DND-41 (cell line): Measurements from ENCODE around the gene C3orf20.

Experiments
- ATAC-seq: fragments of 200-7000 bp; cut with Tn5 transposase; 3 replicates; pipeline ENCODE4 v1.9.1; 2021; ENCODE audit warnings: low read depth; ENCODE audit not compliant: insufficient read depth
- DNase-seq: peaks from one replicate; pipeline ENCODE4 v3.0.0-alpha.2; 2020
- H2AFZ ChIP-seq: 2 replicates; pipeline ENCODE4 v1.6.0; 2012; ENCODE audit warnings: low read depth, low read length
- H3K27ac ChIP-seq: 2 replicates; pipeline ENCODE4 v1.5.1; 2012; ENCODE audit warnings: low read length, inconsistent platforms
- H3K27me3 ChIP-seq: fragments of 200-600 bp; sonication (generic); 2 replicates; pipeline ENCODE4 v1.6.0; 2012; ENCODE audit warnings: low read length, mild to moderate bottlenecking, inconsistent platforms; ENCODE audit not compliant: insufficient read depth, poor library complexity
- H3K36me3 ChIP-seq: 2 replicates; pipeline ENCODE4 v1.5.1; 2012; ENCODE audit warnings: low read length, inconsistent platforms; ENCODE audit not compliant: insufficient read depth
- H3K4me1 ChIP-seq: 2 replicates; pipeline ENCODE4 v1.5.1; 2012; ENCODE audit warnings: mild to moderate bottlenecking, low read length; ENCODE audit not compliant: insufficient read depth
- H3K4me2 ChIP-seq: 2 replicates; pipeline ENCODE4 v1.6.0; 2012; ENCODE audit warnings: mild to moderate bottlenecking, moderate library complexity, low read length, inconsistent platforms; ENCODE audit not compliant: insufficient read depth
- H3K4me3 ChIP-seq, 2 experiments: fragments of 200-600 bp in 1 of 2; shearing (Covaris generic) in 1 of 2; 2 replicates each; pipeline ENCODE4 v1.5.1; 2012 to 2016; ENCODE audit warnings: inconsistent platforms in 2 of 2, low read length in 2 of 2, mild to moderate bottlenecking in 2 of 2, low read depth in 1 of 2, moderate library complexity in 1 of 2
- H3K79me2 ChIP-seq: 2 replicates; pipeline ENCODE4 v1.6.0; 2012; ENCODE audit warnings: low read length, inconsistent platforms; ENCODE audit not compliant: insufficient read depth
- H3K9ac ChIP-seq: 2 replicates; pipeline ENCODE4 v1.6.0; 2012; ENCODE audit warnings: low read depth, mild to moderate bottlenecking, inconsistent platforms, low read length, moderate library complexity
- H3K9me3 ChIP-seq: 2 replicates; pipeline ENCODE4 v1.5.1; 2012; ENCODE audit warnings: low read length, moderate library complexity, mild to moderate bottlenecking, inconsistent platforms; ENCODE audit not compliant: insufficient read depth, severe bottlenecking
- H4K20me1 ChIP-seq: 2 replicates; pipeline ENCODE4 v1.6.0; 2012; ENCODE audit warnings: low read length; ENCODE audit not compliant: insufficient read depth
- CTCF ChIP-seq: IDR thresholded peaks from 2 replicates; pipeline ENCODE4 v1.5.1; 2012; ENCODE audit warnings: borderline replicate concordance, low read length, moderate library complexity, mild to moderate bottlenecking; ENCODE audit not compliant: poor library complexity, severe bottlenecking; ENCODE audit errors: extremely low read depth
- EZH2 ChIP-seq: IDR thresholded peaks from 3 replicates; pipeline ENCODE4 v1.6.1; 2012; ENCODE audit warnings: borderline replicate concordance, low read depth, mild to moderate bottlenecking, moderate library complexity, low read length, inconsistent platforms; ENCODE audit not compliant: severe bottlenecking

Gene C3orf20

DNA sequence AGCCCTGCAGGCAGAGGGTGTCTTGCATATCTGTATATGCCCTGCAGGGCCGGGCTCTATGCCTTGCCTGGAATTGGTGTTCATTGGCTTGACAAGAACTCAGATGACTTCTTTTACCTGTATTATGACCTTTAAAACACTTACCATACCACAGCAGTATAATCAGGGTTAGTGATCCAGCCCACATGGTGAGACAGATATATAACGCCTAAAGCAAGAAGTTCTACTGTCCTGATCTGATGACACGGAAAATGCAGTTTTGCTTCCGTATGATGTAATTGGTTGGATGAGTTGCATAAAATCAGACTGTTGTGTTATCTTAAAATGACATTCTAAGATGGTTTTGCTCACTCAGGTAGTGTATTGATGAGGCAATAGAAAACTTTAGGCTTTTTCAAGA is 14.0 kb upstream of the C3orf20 start:
- peaks cover 100% of the 10 kb centered on the region for H3K36me3 ChIP-seq
- no peak for ATAC-seq

DNA sequence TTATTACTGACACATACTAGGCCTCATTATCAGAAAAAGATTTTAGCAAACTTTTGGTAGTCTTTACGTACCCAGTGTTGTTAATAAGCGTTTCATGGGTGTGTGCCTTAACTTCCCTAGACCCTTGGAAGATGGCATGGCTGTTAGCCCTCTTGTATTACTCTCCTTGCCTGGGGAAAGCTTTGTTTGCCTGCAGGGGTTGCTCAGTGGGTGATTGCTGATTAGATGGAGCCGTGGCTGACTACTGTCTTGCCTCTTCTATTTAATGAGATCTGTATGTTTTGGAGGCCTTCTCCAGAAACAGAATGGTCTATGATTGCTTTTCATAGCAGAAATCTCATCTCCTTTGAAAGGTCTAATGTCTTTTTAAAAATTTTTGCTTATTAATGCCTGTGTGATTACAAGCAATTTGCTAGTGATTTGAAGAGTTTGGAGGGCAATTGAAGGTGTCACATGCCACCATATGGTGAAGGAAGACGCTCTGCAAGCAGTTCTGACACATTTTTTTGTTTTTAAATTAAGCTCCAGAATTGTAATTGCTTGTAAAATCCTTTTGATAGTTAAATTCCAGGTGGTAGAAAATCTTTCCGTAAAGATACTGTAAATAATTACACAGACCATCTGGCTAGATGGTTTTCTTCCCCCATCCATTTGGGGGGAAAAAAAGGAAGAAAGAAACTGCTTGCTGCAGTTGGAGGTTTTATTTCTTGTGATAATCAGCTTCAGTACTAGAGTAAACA is 11.4 kb upstream of the C3orf20 start:
- TF ChIP-seq EZH2 = no peak
- no peak for TF ChIP-seq CTCF
- Histone ChIP-seq H3K27ac (no peak overlapping the region), H4K20me1 (no peaks in the 10 kb centered on the region; the same call in 1 of the 2 replicates), H3K4me2 (no peak overlapping the region), H3K9ac (no peak overlapping the region), H3K9me3 (no peaks in the 10 kb centered on the region), H3K4me1 (no peaks in the 10 kb centered on the region), H3K36me3 (peaks cover 99% of the 10 kb centered on the region), H3K79me2 (no peaks in the 10 kb centered on the region), H2AFZ (no peak overlapping the region), H3K4me3 (no peak overlapping the region), H3K27me3 (no peaks in the 10 kb centered on the region)
- DNase-seq (no peak), ATAC-seq (no peak)

More for the DNA sequence above, 14.0 kb upstream of the C3orf20 start:
- Histone ChIP-seq H4K20me1 (no peaks in the 10 kb centered on the region; the same call in 1 of the 2 replicates), H3K4me3 (no peak overlapping the region), H3K4me2 (no peak overlapping the region), H3K79me2 (0 out of 2 replicates have a peak, but pooled peaks cover 9% of the 10 kb centered on the region), H2AFZ (no peak overlapping the region), H3K27me3 (no peaks in the 10 kb centered on the region), H3K27ac (no peak overlapping the region), H3K4me1 (no peaks in the 10 kb centered on the region), H3K9ac (no peak overlapping the region), H3K9me3 (no peaks in the 10 kb centered on the region)
- TF ChIP-seq CTCF (no peak), EZH2 (no peak)
- DNase-seq = no peak

- H3K27me3 ChIP-seq = no peaks in the 10 kb centered on the region
- DNase-seq (no peak), ATAC-seq (no peak)
- H3K4me3 ChIP-seq = no peak overlapping the region
- no peaks in the 10 kb centered on the region for H3K4me1 ChIP-seq
- no peak overlapping the region for H3K9ac ChIP-seq
- no peaks in the 10 kb centered on the region for H3K79me2 ChIP-seq
- H2AFZ ChIP-seq = no peak overlapping the region
- H3K9me3 ChIP-seq = no peaks in the 10 kb centered on the region
- H3K4me2 ChIP-seq = no peak overlapping the region
- peaks cover 99% of the 10 kb centered on the region for H3K36me3 ChIP-seq
- no peak overlapping the region for H3K27ac ChIP-seq
- no peaks in the 10 kb centered on the region; the same call in 1 of the 2 replicates for H4K20me1 ChIP-seq
- TF ChIP-seq EZH2 (no peak), CTCF (no peak)
Observed at GRCh38 chr3:14664170-14664569, 10.8 kb upstream of the C3orf20 start.
